Inflammatory macrophage (primary cell): ENCODE data around the gene TXNRD2.
A peak's percentile ranks its signal among the peaks of the same experiment; 100 is the strongest.

Source experiments
- DNase-seq, 2 donors: peaks; one replicate each; pipeline ENCODE4 v3.0.0-alpha.2; 2020 to 2022

TXNRD2 gene

DNA sequence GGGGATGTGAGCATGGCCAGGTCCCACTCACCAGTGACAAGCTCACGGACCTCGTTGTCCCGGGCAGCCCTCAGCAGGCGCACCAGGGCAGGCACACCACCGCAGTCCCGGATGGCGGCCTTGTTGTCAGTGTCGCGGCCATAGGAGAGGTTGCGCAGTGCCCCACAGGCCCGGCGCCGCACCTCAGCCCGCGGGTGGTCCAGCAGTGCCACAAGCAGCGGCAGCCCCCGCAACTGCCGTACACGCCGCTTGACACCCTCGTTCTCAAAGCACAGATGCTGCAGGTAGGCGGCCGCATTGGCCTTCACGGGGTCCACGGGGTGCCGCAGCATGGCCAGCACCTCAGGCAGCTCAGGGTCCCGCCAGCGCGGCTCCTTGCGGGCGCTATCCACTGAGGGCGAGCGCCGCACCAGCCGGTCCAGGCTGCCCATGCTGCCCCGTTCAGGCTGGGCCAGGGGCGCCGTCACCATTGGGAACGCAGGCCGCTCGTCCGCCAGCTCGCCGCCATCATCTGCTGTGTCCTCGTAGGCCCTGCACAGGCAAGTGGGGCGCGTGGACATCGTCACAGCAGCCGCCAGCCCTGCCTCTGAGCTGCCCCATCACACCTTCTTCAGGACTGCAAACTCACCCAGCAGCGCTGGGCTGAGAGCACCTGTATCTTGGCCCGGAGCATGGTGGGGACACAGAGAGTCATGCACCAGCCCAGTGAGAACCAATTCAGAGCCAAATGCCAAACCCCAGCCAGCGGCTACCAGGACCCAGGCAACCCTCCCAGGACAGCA, 38.3 kb upstream of the TXNRD2 start:
- no peak for DNase-seq

DNA sequence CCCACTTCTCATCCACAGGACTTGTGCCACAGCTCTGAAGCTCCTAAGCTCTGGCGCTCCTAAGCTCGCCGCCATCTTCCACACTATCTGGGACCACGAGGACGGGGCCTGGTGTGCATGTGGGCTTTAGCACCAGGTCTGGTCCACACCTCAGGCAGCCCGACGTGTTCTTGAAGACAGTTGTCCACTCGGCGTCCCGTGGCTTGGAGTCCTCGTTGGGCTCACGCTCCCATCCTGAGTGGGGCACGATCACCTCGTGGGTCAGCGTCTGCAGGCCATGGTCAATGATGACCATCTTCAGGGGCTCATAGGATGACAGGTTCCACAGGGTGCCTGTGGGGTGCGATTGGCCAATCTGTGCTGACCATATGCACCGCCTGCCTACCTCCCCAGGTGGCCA, 37.1 kb upstream of the TXNRD2 start:
- no peak for DNase-seq

- no peak for DNase-seq
Observed at GRCh38 chr22:19977296-19978243, 36.0 kb upstream of the TXNRD2 start.

DNA sequence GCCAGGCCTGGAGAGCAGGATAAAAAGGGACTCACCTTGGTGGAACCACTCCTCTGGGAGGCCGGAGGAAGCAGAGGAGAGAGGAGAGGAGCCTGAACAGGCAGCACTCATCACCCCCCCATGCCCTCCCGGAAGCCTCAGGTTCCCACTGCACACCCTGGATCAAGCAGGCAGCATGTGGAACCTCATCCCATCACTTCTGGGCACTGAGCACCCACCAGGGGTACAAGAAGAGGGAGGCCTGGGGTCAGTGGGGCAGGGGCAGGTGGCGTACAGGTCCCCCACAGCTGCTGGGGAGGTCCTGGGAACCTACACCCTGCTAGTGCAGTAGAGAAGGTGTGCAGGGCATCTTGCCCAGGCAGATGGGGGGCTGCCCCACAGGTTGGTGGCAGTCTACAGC, 35.1 kb upstream of the TXNRD2 start:
- DNase-seq: no peak

DNA sequence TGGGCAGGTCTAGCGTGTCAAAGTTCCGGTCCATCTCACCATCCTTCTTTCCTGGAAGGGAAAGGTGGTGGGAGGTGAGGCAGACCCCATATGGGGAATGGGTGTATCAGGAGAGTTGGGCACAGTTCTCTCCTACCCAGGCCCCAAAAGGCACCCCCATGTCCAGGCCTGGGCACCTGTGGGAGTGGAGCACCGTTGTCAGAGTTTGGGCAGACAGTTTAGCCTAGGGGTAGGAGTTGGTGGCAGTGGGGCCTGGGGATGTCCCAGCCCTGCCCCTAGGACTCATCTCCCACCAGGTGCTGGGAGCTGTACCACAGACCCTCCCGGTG, 34.1 kb upstream of the TXNRD2 start:
- no peak for DNase-seq

GRCh38 chr22:19974935-19975706, 33.5 kb upstream of the TXNRD2 start:
- DNase-seq: no peak

DNA sequence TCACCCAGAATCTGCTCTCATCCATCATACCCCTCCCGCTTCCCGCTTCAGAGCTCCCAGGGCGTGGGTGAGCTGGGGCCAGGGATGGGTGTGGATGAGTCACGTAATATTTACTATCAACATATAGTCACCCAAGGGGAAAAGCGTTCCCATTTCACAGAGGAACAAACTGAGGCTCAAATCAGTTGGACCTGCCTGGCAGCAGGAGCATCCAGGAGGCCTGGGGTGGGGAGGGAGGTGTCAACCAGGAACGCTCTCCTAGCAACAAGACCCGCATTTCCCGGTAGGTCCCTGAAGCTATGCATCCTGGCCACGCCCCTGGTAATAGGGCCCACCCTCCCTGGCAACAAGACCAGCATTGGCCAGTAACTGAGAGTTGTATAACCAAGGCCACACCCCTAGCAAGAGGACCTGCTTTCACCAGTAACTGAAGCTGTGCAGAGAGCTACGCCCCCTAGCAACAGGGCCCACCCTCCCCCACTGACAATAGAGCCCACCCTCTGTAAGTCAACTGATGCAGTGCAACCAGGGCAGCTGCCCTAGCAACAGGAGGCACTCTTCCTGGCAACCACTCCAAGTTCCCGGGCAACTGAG, 32.7 kb upstream of the TXNRD2 start:
- peak; percentile 5 to 12 for DNase-seq

DNA sequence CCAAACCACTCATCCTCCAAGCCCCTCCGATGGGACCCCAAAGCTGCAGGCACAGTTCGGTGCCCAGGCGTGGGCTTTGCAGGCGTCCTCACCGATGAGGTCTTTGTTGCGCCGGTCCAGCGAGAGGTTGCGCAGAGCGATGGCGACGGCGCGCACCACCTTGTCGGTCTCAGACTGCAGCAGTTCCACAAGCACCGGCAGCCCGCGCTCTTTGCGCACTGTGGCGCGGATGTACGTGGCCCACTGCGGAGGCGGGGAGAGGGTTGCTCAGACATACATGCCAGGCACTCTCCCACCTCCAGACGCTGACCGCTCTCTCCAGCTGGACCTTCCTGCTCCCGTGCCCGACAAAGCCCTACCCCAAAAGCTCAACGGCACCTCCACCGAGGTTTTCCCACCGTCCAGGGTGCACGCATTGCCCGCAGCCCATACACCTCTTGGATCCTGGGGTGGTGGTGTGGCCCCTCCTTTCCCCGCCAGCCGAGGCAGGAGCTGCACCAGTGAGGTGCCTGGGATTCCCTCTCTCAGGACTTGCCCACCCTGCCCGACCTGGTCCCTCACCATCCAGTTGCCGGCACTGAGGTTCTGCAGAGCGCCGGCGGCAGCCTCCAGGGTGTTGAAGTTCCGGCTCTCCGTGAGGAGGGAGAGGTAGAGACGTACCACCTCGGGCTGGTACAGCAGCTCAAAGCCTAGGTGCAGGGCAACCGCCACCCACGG, 32.1 kb upstream of the TXNRD2 start:
- no peak for DNase-seq

DNA sequence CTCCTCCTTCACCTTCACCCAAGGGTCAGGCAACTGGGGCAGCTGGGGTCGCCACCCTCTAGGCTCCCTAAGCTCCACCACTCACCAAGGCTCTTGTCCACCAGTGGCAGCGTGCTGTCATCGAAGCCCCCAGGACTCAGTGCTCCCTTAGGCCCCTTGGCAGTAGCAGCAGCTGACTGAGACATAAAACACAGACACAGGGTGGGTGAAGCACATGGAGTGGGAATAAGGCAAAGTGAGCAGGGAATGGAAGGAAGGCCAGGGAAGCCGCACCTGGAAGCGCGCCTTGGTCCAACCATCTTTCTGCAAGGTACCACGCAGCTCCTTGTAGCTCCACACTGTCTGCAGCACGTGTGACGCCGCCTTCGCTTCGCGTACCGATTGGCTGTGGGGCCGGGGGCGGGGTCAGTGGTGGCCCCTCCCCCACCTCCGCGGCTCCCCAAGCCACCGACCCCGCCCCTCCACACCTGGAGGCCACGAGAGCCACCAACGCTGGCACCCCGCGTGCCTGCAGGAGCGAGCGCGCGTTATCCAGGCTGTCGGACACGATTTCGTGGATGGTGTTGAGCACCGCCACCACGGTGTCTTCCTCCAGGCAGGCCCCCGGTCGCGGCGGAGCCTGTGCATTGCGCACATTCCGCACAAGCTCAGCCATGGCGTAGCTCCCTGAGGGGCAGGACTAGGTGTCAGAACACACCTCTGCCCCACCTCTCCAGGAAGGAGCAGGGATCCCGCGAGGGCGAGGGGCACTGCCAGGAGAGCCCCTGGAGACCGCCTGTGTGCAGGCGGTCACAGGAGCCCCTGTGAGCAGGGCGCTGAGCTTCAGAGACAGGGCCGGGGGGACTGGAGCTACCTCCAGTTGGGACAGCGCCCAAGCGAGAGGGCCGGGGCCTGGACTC, 31.3 kb upstream of the TXNRD2 start:
- DNase-seq: no peak

- no peak for DNase-seq
Observed at GRCh38 chr22:19972251-19972650, 30.6 kb upstream of the TXNRD2 start.

- no peak for DNase-seq
Observed at GRCh38 chr22:19971276-19972124, 29.9 kb upstream of the TXNRD2 start.

DNA sequence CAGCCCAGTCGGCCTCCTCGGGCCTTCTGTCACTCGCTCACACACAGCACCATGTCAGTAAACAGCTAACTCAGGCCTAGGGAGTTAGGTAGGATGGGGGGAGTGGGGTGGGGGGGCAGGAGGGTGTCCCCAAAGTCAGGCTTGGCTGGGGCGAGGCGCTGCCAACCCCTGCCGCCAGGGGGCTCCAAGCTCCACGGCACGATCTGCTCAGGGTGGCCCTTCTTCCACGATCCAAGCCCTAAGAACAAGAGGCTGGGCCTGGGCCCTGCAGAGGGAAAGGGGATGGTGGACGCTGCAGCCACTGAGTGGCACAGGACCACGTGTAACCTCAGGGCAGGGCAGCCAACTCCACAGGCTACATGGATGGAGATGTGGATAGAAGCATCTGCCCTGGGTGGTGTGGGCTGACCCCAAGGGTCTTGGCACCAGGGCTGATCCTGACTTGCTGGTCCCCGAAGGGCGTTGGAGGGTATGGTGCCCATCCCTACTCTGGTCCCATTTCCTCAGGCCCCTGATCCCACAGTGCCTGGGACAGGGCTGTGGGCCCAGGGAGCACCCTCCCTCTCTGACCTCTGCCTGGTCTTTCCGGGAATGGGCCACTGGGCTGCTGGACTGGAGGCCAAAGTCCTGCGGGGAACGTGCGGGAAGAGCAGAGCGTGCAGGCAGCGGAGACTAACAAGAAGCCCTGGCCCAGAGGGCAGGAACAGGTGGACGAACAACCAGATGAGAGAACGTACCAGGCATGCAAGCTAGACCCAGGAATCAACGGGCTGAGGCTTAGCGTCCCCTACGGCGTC, 29.1 kb upstream of the TXNRD2 start:
- peak; percentile 56 for DNase-seq

GRCh38 chr22:19970031-19970478, 28.4 kb upstream of the TXNRD2 start:
- DNase-seq: no peak

DNA sequence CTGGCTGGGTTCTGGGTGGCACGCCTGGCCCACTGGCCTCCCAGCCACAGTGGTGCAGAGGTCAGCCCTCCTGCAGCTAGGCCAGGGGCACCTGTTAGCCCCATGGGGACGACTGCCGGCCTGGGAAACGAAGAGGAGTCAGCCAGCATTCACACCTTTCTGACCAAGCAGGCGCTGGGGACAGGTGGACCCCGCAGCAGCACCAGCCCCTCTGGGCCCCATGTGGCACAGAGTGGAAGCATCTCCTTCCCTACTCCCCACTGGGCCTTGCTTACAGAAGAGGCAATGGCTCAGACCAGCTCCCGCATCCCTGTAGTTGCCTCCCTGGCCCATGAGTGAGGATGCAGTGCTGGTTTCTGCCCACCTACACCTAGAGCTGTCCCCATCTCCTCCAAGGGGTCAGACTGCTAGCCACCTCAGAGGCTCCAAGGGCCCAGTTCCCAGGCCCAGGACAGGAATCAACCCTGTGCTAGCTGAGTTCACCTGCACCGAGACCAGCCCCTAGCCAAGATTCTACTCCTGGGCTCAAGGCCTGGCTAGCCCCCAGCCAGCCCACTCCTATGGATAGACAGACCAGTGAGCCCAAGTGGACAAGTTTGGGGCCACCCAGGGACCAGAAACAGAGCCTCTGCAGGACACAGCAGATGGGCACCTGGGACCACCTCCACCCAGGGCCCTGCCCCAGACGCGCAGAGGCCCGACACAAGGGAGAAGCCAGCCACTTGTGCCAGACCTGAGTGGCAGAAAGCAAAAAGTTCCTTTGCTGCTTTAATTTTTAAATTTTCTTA, 27.7 kb upstream of the TXNRD2 start:
- DNase-seq: no peak

GRCh38 chr22:19968450-19968891, 26.9 kb upstream of the TXNRD2 start:
- DNase-seq: no peak

GRCh38 chr22:19967850-19968449, 26.3 kb upstream of the TXNRD2 start:
- no peak for DNase-seq

GRCh38 chr22:19966908-19967750, 25.5 kb upstream of the TXNRD2 start:
- DNase-seq: no peak
